Neural cell (in vitro differentiated cells): Measurements from ENCODE around the gene FIGNL2. TPM values are rescaled to one million over a fixed set of nuclear protein-coding genes. Genes with fewer than 3 reads are reported as not detected.

Source experiments
- H2AFZ ChIP-seq: fragments of 200-600, 300-800 bp; sonication (generic), shearing (Covaris generic); 2 replicates; pipeline ENCODE4 v1.6.0; 2014; ENCODE audit warnings: low read depth, mild to moderate bottlenecking, antibody characterized with exemption, low read length, moderate library complexity
- H3F3A ChIP-seq: fragments of 200-600 bp; shearing (Covaris generic); 2 replicates; pipeline ENCODE4 v1.6.1; 2016; ENCODE audit warnings: mild to moderate bottlenecking, moderate library complexity, mixed read lengths, antibody characterized with exemption, low read length; ENCODE audit not compliant: insufficient read depth, poor library complexity, severe bottlenecking
- H3K27ac ChIP-seq: fragments of 200-600, 300-800 bp; sonication (generic), shearing (Covaris generic); 2 replicates; pipeline ENCODE4 v1.5.1; 2014; ENCODE audit warnings: mild to moderate bottlenecking, low read length, moderate library complexity
- H3K27me3 ChIP-seq: fragments of 300-800, 200-600 bp; sonication (generic), shearing (Covaris generic); 2 replicates; pipeline ENCODE4 v1.6.0; 2014; ENCODE audit warnings: mild to moderate bottlenecking, low read depth, low read length, moderate library complexity; ENCODE audit not compliant: insufficient read depth
- H3K36me3 ChIP-seq: fragments of 300-800, 200-600 bp; sonication (generic), shearing (Covaris generic); 2 replicates; pipeline ENCODE4 v1.5.1; 2014; ENCODE audit warnings: mild to moderate bottlenecking, antibody characterized with exemption, low read length, moderate library complexity; ENCODE audit not compliant: insufficient read depth
- H3K4me2 ChIP-seq: fragments of 300-800, 200-600 bp; sonication (generic), shearing (Covaris generic); 2 replicates; pipeline ENCODE4 v1.6.0; 2014; ENCODE audit warnings: mild to moderate bottlenecking, low read length
- H3K4me3 ChIP-seq: fragments of 300-800, 200-600 bp; sonication (generic), shearing (Covaris generic); 2 replicates; pipeline ENCODE4 v1.5.1; 2014; ENCODE audit warnings: mild to moderate bottlenecking, low read length, moderate library complexity
- H3K79me2 ChIP-seq: fragments of 200-600 bp; shearing (Covaris generic); replicated peaks from 2 replicates; pipeline ENCODE4 v1.6.0; 2014; ENCODE audit warnings: mild to moderate bottlenecking, low read length, moderate library complexity; ENCODE audit not compliant: insufficient read depth
- H3K9ac ChIP-seq: fragments of 300-800, 200-600 bp; sonication (generic), shearing (Covaris generic); 2 replicates; pipeline ENCODE4 v1.6.1; 2016; ENCODE audit warnings: mild to moderate bottlenecking, low read length, mixed read lengths
- H3K9me2 ChIP-seq: fragments of 200-600 bp; shearing (Covaris generic); 2 replicates; pipeline ENCODE4 v1.6.1; 2016; ENCODE audit warnings: mild to moderate bottlenecking, low read length, mixed read lengths; ENCODE audit not compliant: insufficient read depth
- H3K9me3 ChIP-seq: fragments of 200-600, 300-800 bp; sonication (generic), shearing (Covaris generic); 2 replicates; pipeline ENCODE4 v1.6.1; 2016; ENCODE audit warnings: mild to moderate bottlenecking, mixed run types, low read length, moderate library complexity, mixed read lengths
- H4K20me1 ChIP-seq: fragments of 200-600 bp; shearing (Covaris generic); 2 replicates; pipeline ENCODE4 v1.6.1; 2016; ENCODE audit warnings: mild to moderate bottlenecking, mixed run types; ENCODE audit not compliant: insufficient read depth
- EP300 ChIP-seq: fragments of 450-650 bp; conservative IDR thresholded peaks from 2 replicates; pipeline ENCODE4 v1.6.1; 2014; ENCODE audit warnings: antibody characterized with exemption, mild to moderate bottlenecking, moderate library complexity; ENCODE audit not compliant: poor library complexity, severe bottlenecking
- EZH2 ChIP-seq: fragments of 200-600, 300-800 bp; shearing (Covaris generic), sonication (generic); IDR thresholded peaks from 2 replicates; pipeline ENCODE4 v1.6.1; 2014; ENCODE audit warnings: antibody characterized with exemption, low read length, borderline replicate concordance, mild to moderate bottlenecking; ENCODE audit not compliant: insufficient read depth, poor library complexity, severe bottlenecking
- MXI1 ChIP-seq: fragments of 450-650 bp; conservative IDR thresholded peaks from 2 replicates; pipeline ENCODE4 v1.6.1; 2014; ENCODE audit warnings: antibody characterized with exemption, mild to moderate bottlenecking; ENCODE audit not compliant: poor library complexity, severe bottlenecking
- POLR2AphosphoS5 ChIP-seq: IDR thresholded peaks from 2 replicates; pipeline ENCODE4 v1.6.1; 2012
- RAD21 ChIP-seq: fragments of 450-650 bp; conservative IDR thresholded peaks from 2 replicates; pipeline ENCODE4 v1.6.1; 2014; ENCODE audit warnings: antibody characterized with exemption, mild to moderate bottlenecking, moderate library complexity
- REST ChIP-seq: IDR thresholded peaks from 2 replicates; pipeline ENCODE4 v1.6.1; 2012; ENCODE audit warnings: borderline replicate concordance
- SMC3 ChIP-seq: fragments of 450-650 bp; conservative IDR thresholded peaks from 2 replicates; pipeline ENCODE4 v1.6.1; 2014; ENCODE audit warnings: antibody characterized with exemption, mild to moderate bottlenecking, moderate library complexity; ENCODE audit not compliant: poor library complexity
- TAF1 ChIP-seq: IDR thresholded peaks from 2 replicates; pipeline ENCODE4 v1.6.1; 2012; ENCODE audit warnings: low read depth
- polyA plus RNA-seq: library from polyadenylated mRNA; depleted of rRNA; stranded (reverse); fragments of >200 nt; gene quantifications from 2 replicates; pipeline ENCODE4 v1.2.3, GENCODE V29; 2014
- TF ChIP-seq, protein P1 (sequence below): fragments of 450-650 bp; IDR thresholded peaks from 2 replicates; pipeline ENCODE4 v1.5.1; 2014; ENCODE audit warnings: antibody characterized with exemption, mild to moderate bottlenecking, moderate library complexity; ENCODE audit not compliant: poor library complexity, severe bottlenecking

The FIGNL2 gene
- polyA plus RNA-seq, 1 donor from 2014 or later: 0.21 TPM

DNA sequence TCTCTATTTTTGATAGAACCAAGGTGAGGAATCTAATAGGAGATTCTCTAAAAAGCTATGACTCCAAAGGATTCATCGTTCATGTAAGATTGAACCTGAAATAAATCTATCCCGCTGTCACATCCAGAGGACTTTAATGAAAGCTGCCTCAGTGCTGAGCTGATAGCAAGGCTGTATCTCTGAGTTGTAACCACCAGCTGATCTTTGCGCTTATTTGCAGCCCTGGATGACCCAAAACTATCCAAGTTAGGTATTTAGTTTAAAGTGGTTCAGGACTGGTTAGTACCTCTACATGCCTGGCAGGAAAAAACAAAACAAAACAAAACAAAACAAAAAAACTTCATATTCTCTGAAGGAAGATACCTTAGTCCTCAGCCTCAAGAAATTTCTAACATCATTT is 30.6 kb upstream of the FIGNL2 start:
- H3K27ac ChIP-seq: no peak overlapping the region
- no peaks in the 10 kb centered on the region for H4K20me1 ChIP-seq

DNA sequence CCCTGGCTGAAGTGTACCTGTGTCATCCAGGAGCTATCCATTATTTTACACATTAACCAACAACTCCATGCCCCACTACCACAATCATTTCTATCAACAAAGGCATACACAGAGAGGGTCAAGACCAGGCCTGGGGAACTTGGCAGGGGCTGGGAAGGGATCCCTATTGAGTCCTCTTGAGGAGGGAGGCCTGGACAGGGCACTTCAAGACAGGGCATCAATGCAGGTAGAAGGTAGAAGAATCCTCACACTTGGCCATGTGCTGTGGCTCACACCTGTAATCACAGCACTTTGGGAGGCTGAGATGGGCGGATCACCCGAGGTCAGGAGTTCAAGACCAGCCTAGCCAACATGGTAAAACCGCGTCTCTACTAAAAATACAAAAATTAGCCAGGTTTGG is 26.0 kb upstream of the FIGNL2 start:
- Histone ChIP-seq H3K79me2 (no peaks in the 10 kb centered on the region), H3K9me2 (no peaks in the 10 kb centered on the region), H3K9me3 (no peaks in the 10 kb centered on the region), H3K27ac (no peak overlapping the region), H2AFZ (no peak overlapping the region), H4K20me1 (no peaks in the 10 kb centered on the region), H3K4me3 (no peak overlapping the region), H3K9ac (no peak overlapping the region), H3F3A (no peaks in the 10 kb centered on the region), H3K36me3 (no peaks in the 10 kb centered on the region), H3K4me2 (no peak overlapping the region), H3K27me3 (no peaks in the 10 kb centered on the region)
- TF ChIP-seq REST: no peak
- TF ChIP-seq TAF1: no peak
- no peak for TF ChIP-seq RAD21

More for the DNA sequence above, 30.6 kb upstream of the FIGNL2 start:
- TF ChIP-seq SMC3: no peak
- no peak for TF ChIP-seq RAD21
- TF ChIP-seq EP300: no peak
- TF ChIP-seq EZH2: no peak
- TF ChIP-seq REST: no peak
- TF ChIP-seq POLR2AphosphoS5: no peak
- no peak for TF ChIP-seq MXI1
- TF ChIP-seq TAF1: no peak
- TF ChIP-seq, protein P1, sequence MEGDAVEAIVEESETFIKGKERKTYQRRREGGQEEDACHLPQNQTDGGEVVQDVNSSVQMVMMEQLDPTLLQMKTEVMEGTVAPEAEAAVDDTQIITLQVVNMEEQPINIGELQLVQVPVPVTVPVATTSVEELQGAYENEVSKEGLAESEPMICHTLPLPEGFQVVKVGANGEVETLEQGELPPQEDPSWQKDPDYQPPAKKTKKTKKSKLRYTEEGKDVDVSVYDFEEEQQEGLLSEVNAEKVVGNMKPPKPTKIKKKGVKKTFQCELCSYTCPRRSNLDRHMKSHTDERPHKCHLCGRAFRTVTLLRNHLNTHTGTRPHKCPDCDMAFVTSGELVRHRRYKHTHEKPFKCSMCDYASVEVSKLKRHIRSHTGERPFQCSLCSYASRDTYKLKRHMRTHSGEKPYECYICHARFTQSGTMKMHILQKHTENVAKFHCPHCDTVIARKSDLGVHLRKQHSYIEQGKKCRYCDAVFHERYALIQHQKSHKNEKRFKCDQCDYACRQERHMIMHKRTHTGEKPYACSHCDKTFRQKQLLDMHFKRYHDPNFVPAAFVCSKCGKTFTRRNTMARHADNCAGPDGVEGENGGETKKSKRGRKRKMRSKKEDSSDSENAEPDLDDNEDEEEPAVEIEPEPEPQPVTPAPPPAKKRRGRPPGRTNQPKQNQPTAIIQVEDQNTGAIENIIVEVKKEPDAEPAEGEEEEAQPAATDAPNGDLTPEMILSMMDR: no peak
- Histone ChIP-seq H3K9me2 (no peaks in the 10 kb centered on the region), H3K79me2 (no peaks in the 10 kb centered on the region), H3K9me3 (no peaks in the 10 kb centered on the region), H3F3A (no peaks in the 10 kb centered on the region), H3K4me2 (no peak overlapping the region), H3K36me3 (no peaks in the 10 kb centered on the region), H3K27me3 (no peaks in the 10 kb centered on the region), H3K9ac (no peak overlapping the region), H3K4me3 (no peak overlapping the region), H2AFZ (no peak overlapping the region)
